GM19351 (cell line): Measurements from ENCODE around the gene TRIM67.

Experiments
- ATAC-seq: cut with Tn5 transposase; IDR thresholded peaks from one replicate; pipeline ENCODE4 v1.9.1; 2021; ENCODE audit warnings: mild to moderate bottlenecking, moderate library complexity; ENCODE audit not compliant: unreplicated experiment

The TRIM67 gene

DNA sequence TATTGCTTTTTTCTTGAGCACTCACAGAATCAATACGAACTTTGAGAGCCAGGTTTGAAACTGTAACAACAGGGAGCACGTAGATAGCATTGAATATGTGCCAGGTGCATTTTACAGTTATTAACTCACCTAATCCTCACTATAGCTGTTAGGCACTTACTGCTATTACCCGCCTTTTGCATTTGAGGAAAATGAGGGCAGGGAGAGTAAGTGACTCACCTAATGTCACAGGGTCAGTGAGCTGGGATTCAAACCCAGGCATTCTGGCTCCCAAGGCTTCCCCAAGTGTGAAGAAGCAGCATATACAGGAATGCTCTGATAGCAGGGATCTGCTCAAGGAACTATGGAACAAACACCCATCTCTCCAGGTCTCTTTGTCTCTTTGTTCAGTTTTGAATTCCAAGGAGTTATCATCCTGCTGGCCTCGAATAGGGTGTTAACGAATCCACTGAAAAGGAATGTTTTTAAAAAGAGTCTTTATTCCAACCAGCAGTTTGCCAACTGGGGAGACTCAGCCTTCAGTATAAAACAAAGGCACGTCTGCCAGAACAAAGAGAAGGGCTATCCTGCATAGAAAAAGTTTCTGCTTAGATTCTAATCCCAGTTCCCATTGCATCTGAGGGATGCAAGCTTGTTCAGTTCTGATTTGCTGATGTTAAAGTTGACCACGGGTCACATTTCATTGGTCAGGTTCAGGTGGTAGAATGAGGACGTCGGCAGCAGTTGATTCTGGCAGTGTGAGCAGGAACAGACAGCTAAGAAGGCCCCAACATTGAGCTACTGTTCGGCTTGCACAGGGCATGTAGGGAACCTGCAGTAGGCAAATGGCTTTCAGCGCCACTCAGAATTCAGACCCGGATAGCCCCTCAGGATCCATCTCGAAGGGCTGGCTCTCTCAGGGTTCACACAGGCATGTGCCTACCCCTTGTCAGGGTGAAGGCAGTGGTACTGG, 22.1 kb downstream of the TRIM67 start:
- no peak for ATAC-seq

DNA sequence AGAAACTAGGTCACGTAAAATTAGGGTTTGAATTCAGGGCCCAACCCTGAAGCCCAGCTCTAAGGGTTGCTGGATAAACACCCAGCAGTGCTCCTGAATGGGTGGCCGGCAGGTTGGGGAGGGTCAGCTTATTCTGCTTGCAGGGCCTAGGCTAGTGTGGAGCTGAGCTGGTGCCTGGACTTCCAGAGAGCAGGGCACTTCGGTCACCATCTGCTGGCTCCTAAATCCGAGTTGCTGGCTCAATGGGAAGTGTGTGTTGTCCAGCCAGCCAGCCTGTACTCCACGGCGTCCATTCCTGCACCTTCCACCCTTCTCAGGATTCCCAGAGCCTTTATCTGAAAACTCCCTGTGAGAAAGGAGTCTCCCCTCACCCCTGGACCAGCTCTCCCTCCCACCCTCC, 23.0 kb downstream of the TRIM67 start:
- no peak for ATAC-seq

DNA sequence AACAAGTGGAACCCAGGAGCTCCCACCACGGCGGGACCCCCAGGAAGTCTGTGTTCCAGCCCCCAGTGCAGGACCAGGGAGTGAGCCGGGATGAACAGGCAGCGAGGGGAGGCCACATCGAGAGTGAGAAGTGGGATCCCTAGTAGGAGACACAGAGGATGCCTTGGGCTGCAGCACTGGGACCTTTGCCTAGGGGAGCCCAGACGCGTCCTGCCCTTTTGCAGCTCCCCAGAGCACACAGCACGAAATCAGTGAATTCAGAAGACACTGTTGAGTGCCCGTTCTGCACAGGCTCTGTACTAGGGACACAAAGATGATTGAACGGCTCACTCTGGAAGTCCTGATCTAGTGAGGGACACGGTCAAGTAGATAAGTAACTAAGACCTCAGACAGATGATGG, 23.5 kb downstream of the TRIM67 start:
- no peak for ATAC-seq

GRCh38 chr1:231186356-231187115, 24.7 kb downstream of the TRIM67 start:
- no peak for ATAC-seq

- no peak for ATAC-seq
These were observed 25.7 kb downstream of the TRIM67 start for GRCh38 chr1:231187571-231187970.

DNA sequence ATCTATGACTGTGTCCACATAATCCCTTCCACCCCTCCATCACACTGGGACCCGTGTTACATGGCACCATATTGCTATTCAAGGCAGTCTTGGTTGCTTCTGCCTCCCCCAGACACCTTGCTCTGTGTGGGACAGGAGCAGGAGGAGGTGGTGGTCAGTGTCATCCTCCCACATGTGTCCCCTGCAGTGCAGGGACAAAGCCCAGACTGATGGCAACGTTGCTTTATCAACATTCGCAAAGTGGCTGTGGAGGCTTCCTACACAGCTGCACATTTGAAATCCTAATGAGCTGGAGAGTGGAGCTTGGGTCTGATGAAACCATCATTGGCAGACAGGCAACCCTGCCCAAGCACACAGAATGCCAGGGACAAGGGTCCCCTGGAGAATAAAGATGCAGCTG, 26.2 kb downstream of the TRIM67 start:
- no peak for ATAC-seq

GRCh38 chr1:231188768-231189167, 26.9 kb downstream of the TRIM67 start:
- ATAC-seq, result no peak

DNA sequence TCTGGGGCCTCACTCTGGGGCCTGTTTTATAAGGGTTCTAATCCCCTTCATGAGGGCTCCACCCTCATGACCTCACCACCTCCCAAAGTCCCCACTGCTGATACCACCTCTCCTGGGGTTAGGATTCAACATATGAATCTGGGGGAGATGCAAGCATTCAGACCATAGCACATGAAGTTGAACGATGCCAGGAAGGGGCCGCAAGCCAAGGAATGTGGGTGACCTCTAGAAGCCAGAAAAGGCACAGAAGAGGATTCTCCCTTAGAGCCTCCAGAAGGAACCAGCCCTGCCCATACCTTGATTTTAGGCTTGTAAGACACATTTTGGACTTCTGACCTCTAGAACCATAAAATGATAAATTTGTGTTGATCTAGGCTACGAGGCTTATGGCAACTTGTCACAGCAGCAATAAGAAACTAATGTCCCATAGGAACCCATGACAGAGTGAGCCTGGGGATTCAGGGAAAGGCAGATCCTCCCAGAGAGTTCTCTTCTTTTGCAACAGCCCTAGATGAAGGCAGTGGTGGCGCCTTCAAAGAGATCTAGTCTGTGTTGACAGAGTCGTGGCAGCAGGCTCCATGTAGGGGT, 27.9 kb downstream of the TRIM67 start:
- ATAC-seq, result no peak

- no peak for ATAC-seq
These were observed 28.6 kb downstream of the TRIM67 start for GRCh38 chr1:231190456-231190855.

- ATAC-seq, result no peak
These were observed 30.8 kb downstream of the TRIM67 start for GRCh38 chr1:231192620-231193163.

GRCh38 chr1:231193710-231194340, 32.0 kb downstream of the TRIM67 start:
- ATAC-seq, result no peak

GRCh38 chr1:231194476-231194842, 32.6 kb downstream of the TRIM67 start:
- no peak for ATAC-seq

GRCh38 chr1:231194843-231195516, 33.1 kb downstream of the TRIM67 start:
- no peak for ATAC-seq

DNA sequence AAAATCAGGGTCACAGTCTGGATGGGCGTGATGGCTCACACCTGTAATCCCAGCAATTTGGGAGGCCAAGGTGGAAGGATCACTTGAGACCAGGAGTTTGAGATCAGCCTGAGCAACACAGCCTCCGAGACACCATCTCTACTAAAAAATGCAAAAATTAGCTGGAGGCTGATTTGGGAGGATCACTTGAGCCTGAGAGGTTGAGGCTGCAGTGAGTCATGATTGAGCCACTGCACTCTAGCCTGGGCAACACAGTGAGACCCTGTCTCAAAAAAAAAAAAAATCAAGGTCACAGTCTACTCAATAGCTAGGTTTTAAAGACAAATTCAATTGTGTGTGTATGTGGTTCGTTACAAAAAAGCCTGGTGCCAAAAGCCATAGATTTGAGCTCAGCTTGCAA, 34.4 kb downstream of the TRIM67 start:
- no peak for ATAC-seq

DNA sequence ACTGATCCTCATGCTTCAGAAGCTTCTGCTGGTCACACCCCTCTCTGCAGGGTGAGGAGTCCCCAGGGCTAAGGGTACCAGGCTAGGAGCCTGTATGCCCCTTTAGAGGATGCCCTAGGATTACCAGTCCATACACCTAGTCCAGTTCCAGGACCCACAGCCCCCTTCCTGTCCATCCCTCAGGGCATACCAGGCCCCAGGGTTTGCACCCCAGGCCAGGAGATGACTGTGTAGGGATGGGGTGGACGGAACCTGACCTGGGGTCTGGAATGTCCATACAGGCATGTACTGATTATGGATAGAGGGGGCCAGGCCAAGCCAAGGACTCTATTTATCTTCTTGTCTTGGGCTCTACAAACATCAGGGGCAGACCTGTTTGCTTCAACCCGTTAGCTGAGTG, 34.9 kb downstream of the TRIM67 start:
- no peak for ATAC-seq

- ATAC-seq, result no peak
These were observed 38.0 kb downstream of the TRIM67 start for GRCh38 chr1:231199868-231200267.

GRCh38 chr1:231200388-231201031, 38.7 kb downstream of the TRIM67 start:
- no peak for ATAC-seq

GRCh38 chr1:231201375-231201978, 39.6 kb downstream of the TRIM67 start:
- no peak for ATAC-seq

GRCh38 chr1:231201979-231202633, 40.2 kb downstream of the TRIM67 start:
- no peak for ATAC-seq
